ENCODE data around the gene AP4M1. TPM values are rescaled to one million over a fixed set of nuclear protein-coding genes. Genes with fewer than 3 reads are reported as not detected.
A peak's percentile ranks its signal among the peaks of the same experiment; 100 is the strongest.

The AP4M1 gene
- total RNA-seq, 1 donor from 2014 or later = 22.6 TPM

DNA sequence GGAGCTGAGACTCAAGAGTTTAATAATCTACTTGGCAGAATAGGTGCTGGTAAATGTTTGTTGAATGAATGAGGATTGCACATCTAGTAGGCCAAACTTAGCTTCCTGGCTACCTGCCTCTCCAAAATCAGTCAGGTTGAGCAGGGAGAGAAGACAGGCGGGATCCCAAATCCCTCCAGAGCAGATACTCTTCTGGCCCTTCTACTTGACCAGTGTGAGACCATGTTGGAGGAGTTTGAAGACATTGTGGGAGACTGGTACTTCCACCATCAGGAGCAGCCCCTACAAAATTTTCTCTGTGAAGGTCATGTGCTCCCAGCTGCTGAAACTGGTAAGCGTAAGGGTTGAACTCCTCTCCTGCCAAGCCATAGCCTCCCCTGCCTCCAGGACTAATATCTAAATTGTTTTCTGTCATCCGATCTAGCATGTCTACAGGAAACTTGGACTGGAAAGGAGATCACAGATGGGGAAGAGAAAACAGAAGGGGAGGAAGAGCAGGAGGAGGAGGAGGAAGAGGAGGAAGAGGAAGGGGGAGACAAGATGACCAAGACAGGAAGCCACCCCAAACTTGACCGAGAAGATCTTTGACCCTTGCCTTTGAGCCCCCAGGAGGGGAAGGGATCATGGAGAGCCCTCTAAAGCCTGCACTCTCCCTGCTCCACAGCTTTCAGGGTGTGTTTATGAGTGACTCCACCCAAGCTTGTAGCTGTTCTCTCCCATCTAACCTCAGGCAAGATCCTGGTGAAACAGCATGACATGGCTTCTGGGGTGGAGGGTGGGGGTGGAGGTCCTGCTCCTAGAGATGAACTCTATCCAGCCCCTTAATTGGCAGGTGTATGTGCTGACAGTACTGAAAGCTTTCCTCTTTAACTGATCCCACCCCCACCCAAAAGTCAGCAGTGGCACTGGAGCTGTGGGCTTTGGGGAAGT lies 23.1 kb downstream of the AP4M1 start:
- Mint-ChIP-seq H3K4me1 (peaks cover 44% of the 10 kb centered on the region), H3K27ac (ENCODE audit: unreplicated experiment) (no peak overlapping the region), H3K9me3 (no peaks in the 10 kb centered on the region), H3K4me3 (peak overlapping the region; percentile 100), H3K36me3 (ENCODE audit: low read depth) (no peaks in the 10 kb centered on the region), H3K27me3 (ENCODE audit: low read depth) (peaks cover 12% of the 10 kb centered on the region)
- no peak for DNase-seq (ENCODE audit: low read depth, low spot score)
- TF ChIP-seq, protein P1, sequence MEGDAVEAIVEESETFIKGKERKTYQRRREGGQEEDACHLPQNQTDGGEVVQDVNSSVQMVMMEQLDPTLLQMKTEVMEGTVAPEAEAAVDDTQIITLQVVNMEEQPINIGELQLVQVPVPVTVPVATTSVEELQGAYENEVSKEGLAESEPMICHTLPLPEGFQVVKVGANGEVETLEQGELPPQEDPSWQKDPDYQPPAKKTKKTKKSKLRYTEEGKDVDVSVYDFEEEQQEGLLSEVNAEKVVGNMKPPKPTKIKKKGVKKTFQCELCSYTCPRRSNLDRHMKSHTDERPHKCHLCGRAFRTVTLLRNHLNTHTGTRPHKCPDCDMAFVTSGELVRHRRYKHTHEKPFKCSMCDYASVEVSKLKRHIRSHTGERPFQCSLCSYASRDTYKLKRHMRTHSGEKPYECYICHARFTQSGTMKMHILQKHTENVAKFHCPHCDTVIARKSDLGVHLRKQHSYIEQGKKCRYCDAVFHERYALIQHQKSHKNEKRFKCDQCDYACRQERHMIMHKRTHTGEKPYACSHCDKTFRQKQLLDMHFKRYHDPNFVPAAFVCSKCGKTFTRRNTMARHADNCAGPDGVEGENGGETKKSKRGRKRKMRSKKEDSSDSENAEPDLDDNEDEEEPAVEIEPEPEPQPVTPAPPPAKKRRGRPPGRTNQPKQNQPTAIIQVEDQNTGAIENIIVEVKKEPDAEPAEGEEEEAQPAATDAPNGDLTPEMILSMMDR (conservative IDR thresholded peaks at IDR 0.05) = no peak

DNA sequence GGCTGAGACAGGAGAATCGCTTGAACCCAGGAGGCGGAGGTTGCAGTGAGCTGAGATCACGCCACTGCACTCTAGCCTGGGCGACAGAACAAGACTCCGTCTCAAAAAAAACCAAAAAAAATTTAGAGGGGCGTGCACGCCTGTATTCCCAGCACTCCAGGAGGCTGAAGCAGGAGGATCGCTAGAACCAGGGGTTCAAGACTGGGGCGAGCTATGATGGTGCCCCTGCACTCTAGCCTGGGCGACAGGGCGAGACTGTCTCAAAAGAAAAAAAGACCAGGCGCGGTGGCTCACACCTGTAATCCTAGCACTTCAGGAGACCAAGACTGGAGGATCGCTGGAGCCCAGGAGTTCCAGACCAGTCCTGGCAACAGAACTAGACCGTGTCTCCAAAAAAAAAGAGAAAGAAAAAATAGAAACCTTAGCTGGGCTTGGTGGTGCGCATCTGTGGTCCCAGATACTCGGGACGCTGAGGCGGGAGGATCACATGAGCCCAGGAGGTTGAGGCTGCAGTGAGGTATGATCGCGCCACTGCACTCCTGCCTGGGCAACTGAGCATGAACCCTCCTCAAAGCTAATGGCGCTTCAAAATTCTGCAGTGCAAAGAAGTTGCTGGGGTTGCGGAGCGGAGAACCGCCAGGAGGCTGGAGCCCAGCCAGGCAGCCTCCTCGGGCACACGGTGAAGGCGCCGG lies 24.9 kb downstream of the AP4M1 start:
- Mint-ChIP-seq H3K27ac (ENCODE audit: unreplicated experiment) (peak overlapping the region; percentile 100), H3K36me3 (ENCODE audit: low read depth) (no peaks in the 10 kb centered on the region), H3K4me1 (peaks cover 32% of the 10 kb centered on the region), H3K9me3 (no peaks in the 10 kb centered on the region), H3K27me3 (ENCODE audit: low read depth) (peaks cover 13% of the 10 kb centered on the region), H3K4me3 (peak overlapping the region; percentile 100)
- TF ChIP-seq, protein P1 (conservative IDR thresholded peaks at IDR 0.05) = peak; percentile 22
- no peak for DNase-seq (ENCODE audit: low read depth, low spot score)

- Mint-ChIP-seq H3K27me3 (ENCODE audit: low read depth) (peaks cover 13% of the 10 kb centered on the region), H3K9me3 (no peaks in the 10 kb centered on the region), H3K4me1 (peaks cover 29% of the 10 kb centered on the region), H3K36me3 (ENCODE audit: low read depth) (no peaks in the 10 kb centered on the region), H3K27ac (ENCODE audit: unreplicated experiment) (peak within 1 kb of the TSS; percentile 100), H3K4me3 (peak within 1 kb of the TSS; percentile 100)
- DNase-seq (ENCODE audit: low read depth, low spot score) = peak; percentile 96
- TF ChIP-seq, protein P1 (conservative IDR thresholded peaks at IDR 0.05) = peak; percentile 13
Measured at GRCh38 chr7:100126931-100127865, 25.8 kb downstream of the AP4M1 start, which contains the start of gene MBLAC1. MBLAC1 (plus strand) TSS chr7:100126967; CDS start chr7:100127396, 429 bp downstream.

DNA sequence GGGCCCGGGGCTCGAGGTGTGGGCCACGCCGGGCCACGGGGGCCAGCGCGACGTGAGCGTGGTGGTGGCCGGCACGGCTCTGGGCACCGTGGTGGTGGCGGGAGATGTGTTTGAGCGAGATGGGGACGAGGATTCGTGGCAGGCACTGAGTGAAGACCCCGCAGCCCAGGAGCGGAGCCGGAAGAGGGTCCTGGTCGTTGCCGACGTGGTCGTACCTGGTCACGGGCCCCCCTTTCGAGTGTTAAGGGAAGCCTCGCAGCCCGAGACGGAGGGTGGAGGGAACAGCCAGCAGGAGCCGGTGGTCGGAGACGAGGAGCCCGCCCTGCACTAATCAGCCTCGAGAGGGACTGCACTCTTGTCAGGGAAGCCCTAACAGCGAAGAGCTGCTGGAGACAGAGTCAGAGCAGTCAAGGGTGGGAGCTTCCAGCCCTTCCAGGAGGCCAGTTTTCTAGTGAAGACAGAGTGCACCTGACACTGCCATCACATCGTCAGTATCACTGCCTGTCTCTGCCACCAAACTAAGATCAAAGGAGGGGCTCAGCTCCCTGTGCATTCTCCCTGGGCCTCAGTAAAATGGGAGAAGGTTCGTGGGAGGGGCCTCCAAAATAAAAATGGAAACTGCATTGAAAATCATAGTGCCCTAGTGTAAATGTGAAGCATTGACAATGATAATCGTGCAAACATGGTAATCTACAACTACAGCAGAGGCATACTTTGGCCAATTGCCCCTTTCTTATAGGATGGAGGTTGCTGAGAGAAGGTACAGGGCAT lies 26.6 kb downstream of the AP4M1 start:
- no peaks in the 10 kb centered on the region for H3K9me3 Mint-ChIP-seq
- TF ChIP-seq, protein P1 (conservative IDR thresholded peaks at IDR 0.05) = no peak
- peak; percentile 26 for DNase-seq (ENCODE audit: low read depth, low spot score)
- no peak overlapping the region for H3K27ac Mint-ChIP-seq (ENCODE audit: unreplicated experiment)
- H3K4me1 Mint-ChIP-seq = peaks cover 29% of the 10 kb centered on the region
- H3K27me3 Mint-ChIP-seq (ENCODE audit: low read depth) = peaks cover 13% of the 10 kb centered on the region
- H3K36me3 Mint-ChIP-seq (ENCODE audit: low read depth) = no peaks in the 10 kb centered on the region
- peak overlapping the region; percentile 88 for H3K4me3 Mint-ChIP-seq
